ENCODE measurements around the gene OR2AT4. TPM values are rescaled to one million over a fixed set of nuclear protein-coding genes. Genes with fewer than 3 reads are reported as not detected.
A peak's percentile ranks its signal among the peaks of the same experiment; 100 is the strongest.

OR2AT4 gene
- total RNA-seq, 1 donor from 2014 or later, result not detected

GRCh38 chr11:75035911-75036565 is 60.6 kb downstream of the OR2AT4 start:
- Mint-ChIP-seq H3K36me3 (ENCODE audit: unreplicated experiment) (peaks cover 5% of the 10 kb centered on the region), H3K9me3 (ENCODE audit: unreplicated experiment) (peaks cover 4% of the 10 kb centered on the region), H3K27me3 (ENCODE audit: unreplicated experiment) (no peaks in the 10 kb centered on the region), H3K4me1 (ENCODE audit: low read depth, unreplicated experiment) (no peaks in the 10 kb centered on the region), H3K27ac (ENCODE audit: unreplicated experiment) (no peak overlapping the region), H3K4me3 (ENCODE audit: unreplicated experiment) (no peak overlapping the region)
- DNase-seq, result no peak
- TF ChIP-seq CTCF (IDR thresholded peaks at IDR 0.05; ENCODE audit: partially characterized antibody, unreplicated experiment), result no peak

GRCh38 chr11:75035256-75035655 is 61.4 kb downstream of the OR2AT4 start:
- H3K4me1 Mint-ChIP-seq (ENCODE audit: low read depth, unreplicated experiment), result no peaks in the 10 kb centered on the region
- DNase-seq, result no peak
- H3K4me3 Mint-ChIP-seq (ENCODE audit: unreplicated experiment), result no peak overlapping the region
- no peak for TF ChIP-seq CTCF (IDR thresholded peaks at IDR 0.05; ENCODE audit: partially characterized antibody, unreplicated experiment)
- H3K27ac Mint-ChIP-seq (ENCODE audit: unreplicated experiment), result no peak overlapping the region
- no peaks in the 10 kb centered on the region for H3K36me3 Mint-ChIP-seq (ENCODE audit: unreplicated experiment)
- no peaks in the 10 kb centered on the region for H3K27me3 Mint-ChIP-seq (ENCODE audit: unreplicated experiment)
- H3K9me3 Mint-ChIP-seq (ENCODE audit: unreplicated experiment), result peaks cover 2% of the 10 kb centered on the region

GRCh38 chr11:75033916-75034315 is 62.8 kb downstream of the OR2AT4 start:
- no peaks in the 10 kb centered on the region for H3K9me3 Mint-ChIP-seq (ENCODE audit: unreplicated experiment)
- no peaks in the 10 kb centered on the region for H3K27me3 Mint-ChIP-seq (ENCODE audit: unreplicated experiment)
- DNase-seq, result no peak
- TF ChIP-seq CTCF (IDR thresholded peaks at IDR 0.05; ENCODE audit: partially characterized antibody, unreplicated experiment), result no peak
- H3K36me3 Mint-ChIP-seq (ENCODE audit: unreplicated experiment), result no peaks in the 10 kb centered on the region
- no peaks in the 10 kb centered on the region for H3K4me1 Mint-ChIP-seq (ENCODE audit: low read depth, unreplicated experiment)
- H3K4me3 Mint-ChIP-seq (ENCODE audit: unreplicated experiment), result no peak overlapping the region
- no peak overlapping the region for H3K27ac Mint-ChIP-seq (ENCODE audit: unreplicated experiment)

GRCh38 chr11:75032550-75032935 is 64.1 kb downstream of the OR2AT4 start:
- Mint-ChIP-seq H3K9me3 (ENCODE audit: unreplicated experiment) (no peaks in the 10 kb centered on the region), H3K27me3 (ENCODE audit: unreplicated experiment) (no peaks in the 10 kb centered on the region), H3K4me3 (ENCODE audit: unreplicated experiment) (no peak overlapping the region), H3K36me3 (ENCODE audit: unreplicated experiment) (no peaks in the 10 kb centered on the region), H3K4me1 (ENCODE audit: low read depth, unreplicated experiment) (no peaks in the 10 kb centered on the region), H3K27ac (ENCODE audit: unreplicated experiment) (no peak overlapping the region)
- DNase-seq, result no peak
- TF ChIP-seq CTCF (IDR thresholded peaks at IDR 0.05; ENCODE audit: partially characterized antibody, unreplicated experiment), result no peak

- Mint-ChIP-seq H3K36me3 (ENCODE audit: unreplicated experiment) (no peaks in the 10 kb centered on the region), H3K4me1 (ENCODE audit: low read depth, unreplicated experiment) (no peaks in the 10 kb centered on the region), H3K4me3 (ENCODE audit: unreplicated experiment) (no peak overlapping the region), H3K9me3 (ENCODE audit: unreplicated experiment) (no peaks in the 10 kb centered on the region), H3K27ac (ENCODE audit: unreplicated experiment) (no peak overlapping the region), H3K27me3 (ENCODE audit: unreplicated experiment) (no peaks in the 10 kb centered on the region)
- peak; percentile 77 for TF ChIP-seq CTCF (IDR thresholded peaks at IDR 0.05; ENCODE audit: partially characterized antibody, unreplicated experiment)
- DNase-seq, result peak; percentile 90
Observed at GRCh38 chr11:75031771-75032549, 64.7 kb downstream of the OR2AT4 start.
